ENCODE results near the gene SFTA2. TPM values are rescaled to one million over a fixed set of nuclear protein-coding genes. Genes with fewer than 3 reads are reported as not detected.

The SFTA2 gene
- total and polyA plus RNA-seq, 2 of the 8 experiments (the other 6 are each of a cell fraction or from before 2014, with no cell fraction given) = not detected

DNA sequence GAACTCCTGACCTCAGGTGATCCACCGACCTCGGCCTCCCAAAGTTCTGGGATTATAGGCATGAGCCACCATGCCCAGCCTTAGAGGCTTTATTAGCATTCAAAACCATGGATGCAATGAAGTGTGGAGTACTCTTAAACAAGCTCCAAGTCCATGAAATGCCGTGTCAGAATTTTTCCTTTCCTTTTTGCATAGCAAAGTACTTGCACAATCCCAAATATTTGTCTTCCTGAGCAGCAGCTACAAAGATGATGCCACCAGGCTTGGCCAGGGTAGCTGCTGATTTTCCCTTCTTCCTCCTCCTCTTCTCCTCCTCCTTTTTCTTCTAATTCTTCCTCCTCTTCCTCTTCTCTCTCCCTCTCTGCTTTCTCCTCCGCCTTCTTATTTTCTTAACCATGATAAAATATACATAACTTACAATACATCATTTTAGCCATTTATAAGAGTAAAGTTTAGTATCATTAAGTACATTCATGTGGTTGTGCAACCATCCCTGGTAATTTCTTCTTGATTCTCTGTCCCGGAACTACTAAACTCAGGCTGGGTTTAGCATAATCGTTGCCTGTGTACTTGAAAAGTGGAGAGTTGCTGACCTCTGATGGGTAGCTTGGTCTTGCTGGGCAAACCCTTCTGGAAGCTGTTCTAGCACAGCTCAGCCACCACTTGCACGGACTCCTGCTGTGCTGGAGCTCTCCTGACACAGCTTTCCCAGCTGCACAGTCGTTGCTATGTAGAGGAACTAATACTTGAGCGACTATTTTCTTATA lies 29.1 kb upstream of the SFTA2 start (continued):
- TF ChIP-seq, protein P1, sequence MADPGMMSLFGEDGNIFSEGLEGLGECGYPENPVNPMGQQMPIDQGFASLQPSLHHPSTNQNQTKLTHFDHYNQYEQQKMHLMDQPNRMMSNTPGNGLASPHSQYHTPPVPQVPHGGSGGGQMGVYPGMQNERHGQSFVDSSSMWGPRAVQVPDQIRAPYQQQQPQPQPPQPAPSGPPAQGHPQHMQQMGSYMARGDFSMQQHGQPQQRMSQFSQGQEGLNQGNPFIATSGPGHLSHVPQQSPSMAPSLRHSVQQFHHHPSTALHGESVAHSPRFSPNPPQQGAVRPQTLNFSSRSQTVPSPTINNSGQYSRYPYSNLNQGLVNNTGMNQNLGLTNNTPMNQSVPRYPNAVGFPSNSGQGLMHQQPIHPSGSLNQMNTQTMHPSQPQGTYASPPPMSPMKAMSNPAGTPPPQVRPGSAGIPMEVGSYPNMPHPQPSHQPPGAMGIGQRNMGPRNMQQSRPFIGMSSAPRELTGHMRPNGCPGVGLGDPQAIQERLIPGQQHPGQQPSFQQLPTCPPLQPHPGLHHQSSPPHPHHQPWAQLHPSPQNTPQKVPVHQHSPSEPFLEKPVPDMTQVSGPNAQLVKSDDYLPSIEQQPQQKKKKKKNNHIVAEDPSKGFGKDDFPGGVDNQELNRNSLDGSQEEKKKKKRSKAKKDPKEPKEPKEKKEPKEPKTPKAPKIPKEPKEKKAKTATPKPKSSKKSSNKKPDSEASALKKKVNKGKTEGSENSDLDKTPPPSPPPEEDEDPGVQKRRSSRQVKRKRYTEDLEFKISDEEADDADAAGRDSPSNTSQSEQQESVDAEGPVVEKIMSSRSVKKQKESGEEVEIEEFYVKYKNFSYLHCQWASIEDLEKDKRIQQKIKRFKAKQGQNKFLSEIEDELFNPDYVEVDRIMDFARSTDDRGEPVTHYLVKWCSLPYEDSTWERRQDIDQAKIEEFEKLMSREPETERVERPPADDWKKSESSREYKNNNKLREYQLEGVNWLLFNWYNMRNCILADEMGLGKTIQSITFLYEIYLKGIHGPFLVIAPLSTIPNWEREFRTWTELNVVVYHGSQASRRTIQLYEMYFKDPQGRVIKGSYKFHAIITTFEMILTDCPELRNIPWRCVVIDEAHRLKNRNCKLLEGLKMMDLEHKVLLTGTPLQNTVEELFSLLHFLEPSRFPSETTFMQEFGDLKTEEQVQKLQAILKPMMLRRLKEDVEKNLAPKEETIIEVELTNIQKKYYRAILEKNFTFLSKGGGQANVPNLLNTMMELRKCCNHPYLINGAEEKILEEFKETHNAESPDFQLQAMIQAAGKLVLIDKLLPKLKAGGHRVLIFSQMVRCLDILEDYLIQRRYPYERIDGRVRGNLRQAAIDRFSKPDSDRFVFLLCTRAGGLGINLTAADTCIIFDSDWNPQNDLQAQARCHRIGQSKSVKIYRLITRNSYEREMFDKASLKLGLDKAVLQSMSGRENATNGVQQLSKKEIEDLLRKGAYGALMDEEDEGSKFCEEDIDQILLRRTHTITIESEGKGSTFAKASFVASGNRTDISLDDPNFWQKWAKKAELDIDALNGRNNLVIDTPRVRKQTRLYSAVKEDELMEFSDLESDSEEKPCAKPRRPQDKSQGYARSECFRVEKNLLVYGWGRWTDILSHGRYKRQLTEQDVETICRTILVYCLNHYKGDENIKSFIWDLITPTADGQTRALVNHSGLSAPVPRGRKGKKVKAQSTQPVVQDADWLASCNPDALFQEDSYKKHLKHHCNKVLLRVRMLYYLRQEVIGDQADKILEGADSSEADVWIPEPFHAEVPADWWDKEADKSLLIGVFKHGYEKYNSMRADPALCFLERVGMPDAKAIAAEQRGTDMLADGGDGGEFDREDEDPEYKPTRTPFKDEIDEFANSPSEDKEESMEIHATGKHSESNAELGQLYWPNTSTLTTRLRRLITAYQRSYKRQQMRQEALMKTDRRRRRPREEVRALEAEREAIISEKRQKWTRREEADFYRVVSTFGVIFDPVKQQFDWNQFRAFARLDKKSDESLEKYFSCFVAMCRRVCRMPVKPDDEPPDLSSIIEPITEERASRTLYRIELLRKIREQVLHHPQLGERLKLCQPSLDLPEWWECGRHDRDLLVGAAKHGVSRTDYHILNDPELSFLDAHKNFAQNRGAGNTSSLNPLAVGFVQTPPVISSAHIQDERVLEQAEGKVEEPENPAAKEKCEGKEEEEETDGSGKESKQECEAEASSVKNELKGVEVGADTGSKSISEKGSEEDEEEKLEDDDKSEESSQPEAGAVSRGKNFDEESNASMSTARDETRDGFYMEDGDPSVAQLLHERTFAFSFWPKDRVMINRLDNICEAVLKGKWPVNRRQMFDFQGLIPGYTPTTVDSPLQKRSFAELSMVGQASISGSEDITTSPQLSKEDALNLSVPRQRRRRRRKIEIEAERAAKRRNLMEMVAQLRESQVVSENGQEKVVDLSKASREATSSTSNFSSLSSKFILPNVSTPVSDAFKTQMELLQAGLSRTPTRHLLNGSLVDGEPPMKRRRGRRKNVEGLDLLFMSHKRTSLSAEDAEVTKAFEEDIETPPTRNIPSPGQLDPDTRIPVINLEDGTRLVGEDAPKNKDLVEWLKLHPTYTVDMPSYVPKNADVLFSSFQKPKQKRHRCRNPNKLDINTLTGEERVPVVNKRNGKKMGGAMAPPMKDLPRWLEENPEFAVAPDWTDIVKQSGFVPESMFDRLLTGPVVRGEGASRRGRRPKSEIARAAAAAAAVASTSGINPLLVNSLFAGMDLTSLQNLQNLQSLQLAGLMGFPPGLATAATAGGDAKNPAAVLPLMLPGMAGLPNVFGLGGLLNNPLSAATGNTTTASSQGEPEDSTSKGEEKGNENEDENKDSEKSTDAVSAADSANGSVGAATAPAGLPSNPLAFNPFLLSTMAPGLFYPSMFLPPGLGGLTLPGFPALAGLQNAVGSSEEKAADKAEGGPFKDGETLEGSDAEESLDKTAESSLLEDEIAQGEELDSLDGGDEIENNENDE (IDR thresholded peaks at IDR 0.05; ENCODE audit: insufficient replicate concordance, low read length) = no peak
- TF ChIP-seq SUZ12 (IDR thresholded peaks at IDR 0.05; ENCODE audit: low read length) (no peak), CHD1 (IDR thresholded peaks at IDR 0.05; ENCODE audit: low read depth, low read length) (no peak), SIN3A (conservative IDR thresholded peaks at IDR 0.05 in 1 of 2, IDR thresholded peaks at IDR 0.05 in 1 of 2; ENCODE audit: low read depth in 1 of 2, low read length in 2 of 2) (no peak), GABPA (IDR thresholded peaks at IDR 0.05; ENCODE audit: borderline replicate concordance, insufficient read depth, low read length) (no peak), NRF1 (IDR thresholded peaks at IDR 0.05; ENCODE audit: low read depth, low read length) (no peak), BACH1 (IDR thresholded peaks at IDR 0.05; ENCODE audit: low read length) (no peak), NANOG (IDR thresholded peaks at IDR 0.05; ENCODE audit: insufficient read depth, low read depth, low read length, poor library complexity, severe bottlenecking) (no peak), KDM1A (IDR thresholded peaks at IDR 0.05; ENCODE audit: borderline replicate concordance, low read length) (no peak)
